ENCODE measurements around the gene NSD2.

The NSD2 gene

GRCh38 chr4:1882850-1883271, 11.7 kb downstream of the NSD2 start:
- no peak for TF ChIP-seq CTCF (IDR thresholded peaks at IDR 0.05)
- H3K27ac ChIP-seq, result no peak overlapping the region
- DNase-seq (ENCODE audit: low spot score), result no peak
- no peak overlapping the region for H3K4me3 ChIP-seq

GRCh38 chr4:1883583-1883982, 12.4 kb downstream of the NSD2 start:
- Histone ChIP-seq H3K4me3 (no peak overlapping the region), H3K27ac (no peak overlapping the region)
- TF ChIP-seq CTCF (IDR thresholded peaks at IDR 0.05), result no peak
- no peak for DNase-seq (ENCODE audit: low spot score)

- Histone ChIP-seq H3K4me3 (no peak overlapping the region), H3K27ac (no peak overlapping the region)
- no peak for TF ChIP-seq CTCF (IDR thresholded peaks at IDR 0.05)
- DNase-seq (ENCODE audit: low spot score), result no peak
Measured at GRCh38 chr4:1885414-1885813, 14.2 kb downstream of the NSD2 start.

GRCh38 chr4:1887052-1887451, 15.9 kb downstream of the NSD2 start:
- TF ChIP-seq CTCF (IDR thresholded peaks at IDR 0.05), result no peak
- no peak for DNase-seq (ENCODE audit: low spot score)
- no peak overlapping the region for H3K27ac ChIP-seq
- no peak overlapping the region for H3K4me3 ChIP-seq

GRCh38 chr4:1890979-1891570, 19.9 kb downstream of the NSD2 start:
- Histone ChIP-seq H3K27ac (no peak overlapping the region), H3K4me3 (no peak overlapping the region)
- no peak for DNase-seq (ENCODE audit: low spot score)
- no peak for TF ChIP-seq CTCF (IDR thresholded peaks at IDR 0.05)

GRCh38 chr4:1895971-1896657, 24.9 kb downstream of the NSD2 start:
- no peak for DNase-seq (ENCODE audit: low spot score)
- Histone ChIP-seq H3K27ac (no peak overlapping the region), H3K4me3 (no peak overlapping the region)
- TF ChIP-seq CTCF (IDR thresholded peaks at IDR 0.05), result no peak

GRCh38 chr4:1896658-1896991, 25.4 kb downstream of the NSD2 start:
- TF ChIP-seq CTCF (IDR thresholded peaks at IDR 0.05), result no peak
- Histone ChIP-seq H3K27ac (no peak overlapping the region), H3K4me3 (no peak overlapping the region)
- no peak for DNase-seq (ENCODE audit: low spot score)

All from coronary artery (tissue), 2 donors.